OCI-LY7 (cell line): ENCODE results near the gene IFNK. TPM values are rescaled to one million over a fixed set of nuclear protein-coding genes. Genes with fewer than 3 reads are reported as not detected.

Experiments
- BruUV-seq: library from RNA; stranded (reverse); fragments of 400-500 nt; replicated peaks from 2 replicates; lab custom pipeline; 2021; lab: Mats Ljungman, UMichigan
- CTCF ChIA-PET: fragments of 300-600 bp; sonication (Branson Sonifier 250); formaldehyde crosslinking; loops from one replicate; lab custom pipeline; 2022; ENCODE audit warnings: antibody characterized with exemption; ENCODE audit not compliant: unreplicated experiment; lab: Charles Lee
- POLR2A ChIA-PET: fragments of 300-600 bp; sonication (Branson Sonifier 250); formaldehyde crosslinking; loops from one replicate; lab custom pipeline; 2022; ENCODE audit warnings: antibody characterized with exemption; lab: Charles Lee
- DNase-seq: peaks from one replicate; pipeline ENCODE4 v3.0.0-alpha.2; 2015; ENCODE audit warnings: low spot score
- H2AFZ ChIP-seq: fragments of 200-600 bp; sonication (generic), shearing (Covaris generic); 2 replicates; pipeline ENCODE4 v1.6.1; 2014; ENCODE audit warnings: mild to moderate bottlenecking, antibody characterized with exemption, low read length, moderate library complexity
- H3K27ac ChIP-seq: fragments of 200-600 bp; sonication (generic); 2 replicates; pipeline ENCODE4 v1.5.1; 2014; ENCODE audit warnings: mixed run types, low read depth, mild to moderate bottlenecking, moderate library complexity, low read length, inconsistent platforms; ENCODE audit not compliant: poor library complexity, severe bottlenecking
- H3K36me3 ChIP-seq: fragments of 200-600 bp; sonication (generic); 2 replicates; pipeline ENCODE4 v1.6.1; 2014; ENCODE audit warnings: mild to moderate bottlenecking, antibody characterized with exemption, low read length, moderate library complexity, mixed read lengths; ENCODE audit not compliant: insufficient read depth
- H3K4me1 ChIP-seq: fragments of 200-600 bp; sonication (generic); 2 replicates; pipeline ENCODE4 v1.5.1; 2014; ENCODE audit warnings: mild to moderate bottlenecking, low read length; ENCODE audit not compliant: insufficient read depth, poor library complexity, severe bottlenecking
- H3K4me2 ChIP-seq: fragments of 200-600 bp; sonication (generic); 2 replicates; pipeline ENCODE4 v1.6.1; 2014; ENCODE audit warnings: mild to moderate bottlenecking, low read length
- H3K4me3 ChIP-seq: fragments of 200-600 bp; sonication (generic); 2 replicates; pipeline ENCODE4 v1.5.1; 2014; ENCODE audit warnings: mild to moderate bottlenecking, low read depth, low read length; ENCODE audit not compliant: poor library complexity, severe bottlenecking
- H3K79me2 ChIP-seq: fragments of 200-600 bp; sonication (generic); 2 replicates; pipeline ENCODE4 v1.6.1; 2016; ENCODE audit warnings: low read depth, mild to moderate bottlenecking, low read length, moderate library complexity, mixed read lengths; ENCODE audit not compliant: insufficient read depth
- H3K9me2 ChIP-seq: fragments of 200-600 bp; sonication (generic); 2 replicates; pipeline ENCODE4 v1.6.1; 2016; ENCODE audit warnings: mild to moderate bottlenecking, low read length, mixed read lengths; ENCODE audit not compliant: insufficient read depth
- H3K9me3 ChIP-seq: fragments of 200-600 bp; sonication (generic); 2 replicates; pipeline ENCODE4 v1.6.1; 2014; ENCODE audit warnings: mild to moderate bottlenecking, mixed run types, low read length, mixed read lengths
- H4K20me1 ChIP-seq: fragments of 200-600 bp; sonication (generic); 2 replicates; pipeline ENCODE4 v1.6.1; 2014; ENCODE audit warnings: mild to moderate bottlenecking, antibody characterized with exemption, low read length, moderate library complexity, mixed read lengths; ENCODE audit not compliant: insufficient read depth
- CTCF ChIP-seq: fragments of 200-600 bp; sonication (generic); conservative IDR thresholded peaks from 2 replicates; pipeline ENCODE4 v1.5.1; 2014; ENCODE audit warnings: mild to moderate bottlenecking, antibody characterized with exemption, low read length, moderate library complexity, mixed read lengths
- EZH2phosphoT487 ChIP-seq: fragments of 200-600 bp; sonication (generic); IDR thresholded peaks from 2 replicates; pipeline ENCODE4 v1.6.1; 2018; ENCODE audit warnings: low read depth, borderline replicate concordance, mild to moderate bottlenecking, mixed run types, antibody characterized with exemption, low read length, moderate library complexity, mixed read lengths
- intact Hi-C: fragments of 100-400 bp; cut with micrococcal nuclease; formaldehyde crosslinking; loops from one replicate; pipeline ENCODE4 v1.10.0; 2022; ENCODE audit not compliant: unreplicated experiment
- total RNA-seq, 2 experiments: library from RNA; depleted of rRNA in 1 of 2; stranded (reverse); fragments of >200 nt in 1 of 2; shearing (Covaris generic) in 1 of 2; gene quantifications; 2 replicates each; pipeline ENCODE4 v1.2.3, GENCODE V29; 2014 to 2022

IFNK gene
- total RNA-seq, 2 experiments from 2014 or later = not detected

GRCh38 chr9:27528886-27529315 lies 4.8 kb downstream of the IFNK start:
- DNase-seq = peak; percentile 2
- H3K79me2 ChIP-seq = no peaks in the 10 kb centered on the region
- intact Hi-C loops = loop anchor here (1.0 kb wide), 1 partner anchor 196 kb away; no protein-coding TSS in a partner anchor
- H3K4me2 ChIP-seq = peak overlapping the region; percentile 77
- peak overlapping the region; percentile 62 for H3K4me3 ChIP-seq
- no peak overlapping the region for H3K27ac ChIP-seq
- H2AFZ ChIP-seq = peak overlapping the region; percentile 11; the same call in 1 of the 2 replicates
- no TSS peak for BruUV-seq
- no peaks in the 10 kb centered on the region for H3K9me2 ChIP-seq
- no peaks in the 10 kb centered on the region for H3K9me3 ChIP-seq
- no peak for TF ChIP-seq CTCF
- no peak for TF ChIP-seq EZH2phosphoT487
- CTCF ChIA-PET = no interaction called here
- POLR2A ChIA-PET = interaction anchor here (1.2 kb wide), 1 partner anchor 195 kb away, joined by 3 read pairs; no protein-coding TSS in a partner anchor
- no peaks in the 10 kb centered on the region for H4K20me1 ChIP-seq
- peaks cover 5% of the 10 kb centered on the region for H3K4me1 ChIP-seq
- H3K36me3 ChIP-seq = no peaks in the 10 kb centered on the region

GRCh38 chr9:27529316-27530278 lies 5.5 kb downstream of the IFNK start, which contains the start of gene MOB3B:
MOB3B (minus strand) TSS chr9:27529814; CDS start chr9:27455550, 74,264 bp downstream.
- no TSS peak for BruUV-seq
- Histone ChIP-seq H4K20me1 (no peaks in the 10 kb centered on the region), H3K27ac (no peak within 1 kb of the TSS), H3K9me2 (no peaks in the 10 kb centered on the region), H3K79me2 (no peaks in the 10 kb centered on the region), H3K9me3 (no peaks in the 10 kb centered on the region), H3K4me1 (peaks cover 5% of the 10 kb centered on the region), H3K4me3 (peak within 1 kb of the TSS; percentile 62), H3K36me3 (no peaks in the 10 kb centered on the region), H3K4me2 (peak within 1 kb of the TSS; percentile 77), H2AFZ (peak within 1 kb of the TSS; percentile 11; the same call in 1 of the 2 replicates)
- CTCF ChIA-PET = interaction anchor here (1.7 kb wide), 1 partner anchor 196 kb away, joined by 5 read pairs; no protein-coding TSS in a partner anchor
- TF ChIP-seq CTCF (peak; percentile 82), EZH2phosphoT487 (0 out of 2 replicates have a peak, but pooled peaks have one; percentile 51)
- POLR2A ChIA-PET = interaction anchor here (1.2 kb wide), 1 partner anchor 196 kb away, joined by 3 read pairs; no protein-coding TSS in a partner anchor
- intact Hi-C loops = loop anchor here (1.0 kb wide), 1 partner anchor 196 kb away; no protein-coding TSS in a partner anchor
- DNase-seq = peak; percentile 73
